ENCODE results near the gene PCDHA8.
"Not testable (repeated sequence)": the region's sequence is repeated elsewhere in the genome, so short reads cannot be mapped to it uniquely, and the experiment has no call there.

PCDHA8 gene

DNA sequence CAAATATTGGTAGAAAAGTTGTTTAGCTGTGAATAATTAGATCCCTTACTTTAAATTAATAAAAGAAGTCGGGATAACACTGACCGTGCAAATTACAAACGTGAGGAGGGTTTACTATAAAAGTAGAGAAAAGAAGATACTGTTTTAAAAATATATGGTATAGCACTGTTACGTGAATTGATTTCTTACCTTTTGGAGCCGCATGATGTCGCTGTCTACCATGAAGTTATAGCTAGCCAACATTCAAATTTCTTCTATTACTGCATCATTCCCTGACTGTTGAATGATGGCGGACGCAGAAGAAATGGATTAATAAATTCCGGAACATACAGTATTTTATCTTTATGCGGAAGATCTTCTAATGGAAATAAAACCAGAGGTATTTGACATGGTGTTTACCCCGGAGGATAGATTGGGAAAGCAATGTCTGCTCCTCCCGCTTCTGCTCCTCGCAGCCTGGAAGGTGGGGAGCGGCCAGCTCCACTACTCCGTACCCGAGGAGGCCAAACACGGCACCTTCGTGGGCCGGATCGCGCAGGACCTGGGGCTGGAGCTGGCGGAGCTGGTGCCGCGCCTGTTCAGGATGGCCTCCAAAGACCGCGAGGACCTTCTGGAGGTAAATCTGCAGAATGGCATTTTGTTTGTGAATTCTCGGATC, 13.2 kb upstream of the PCDHA8 start, which contains the start of gene PCDHA6:
PCDHA6 (plus strand) TSS at position 257 of the 658 bp plus-strand sequence; CDS start at position 389, 132 bp downstream.
- TF ChIP-seq GATA2 (IDR thresholded peaks at IDR 0.05; ENCODE audit: low read depth, low read length) (no peak), GATA3 (IDR thresholded peaks at IDR 0.05; ENCODE audit: low read depth, low read length) (no peak)

- no peak for TF ChIP-seq GATA2 (IDR thresholded peaks at IDR 0.05; ENCODE audit: low read depth, low read length)
- TF ChIP-seq GATA3 (IDR thresholded peaks at IDR 0.05; ENCODE audit: low read depth, low read length), result no peak
Measured at GRCh38 chr5:140828362-140828737, 12.6 kb upstream of the PCDHA8 start.

GRCh38 chr5:140833993-140834392, 7.0 kb upstream of the PCDHA8 start, which contains the start of gene PCDHA7:
TSS of gene PCDHA7 (plus strand) at chr5:140834269. CDS start at chr5:140834384, 115 bp downstream.
- TF ChIP-seq GATA3 (IDR thresholded peaks at IDR 0.05; ENCODE audit: low read depth, low read length) (no peak), GATA2 (IDR thresholded peaks at IDR 0.05; ENCODE audit: low read depth, low read length) (no peak)

GRCh38 chr5:140835622-140836510, 5.1 kb upstream of the PCDHA8 start:
- TF ChIP-seq GATA2 (IDR thresholded peaks at IDR 0.05; ENCODE audit: low read depth, low read length), result no peak
- no peak for TF ChIP-seq GATA3 (IDR thresholded peaks at IDR 0.05; ENCODE audit: low read depth, low read length)

DNA sequence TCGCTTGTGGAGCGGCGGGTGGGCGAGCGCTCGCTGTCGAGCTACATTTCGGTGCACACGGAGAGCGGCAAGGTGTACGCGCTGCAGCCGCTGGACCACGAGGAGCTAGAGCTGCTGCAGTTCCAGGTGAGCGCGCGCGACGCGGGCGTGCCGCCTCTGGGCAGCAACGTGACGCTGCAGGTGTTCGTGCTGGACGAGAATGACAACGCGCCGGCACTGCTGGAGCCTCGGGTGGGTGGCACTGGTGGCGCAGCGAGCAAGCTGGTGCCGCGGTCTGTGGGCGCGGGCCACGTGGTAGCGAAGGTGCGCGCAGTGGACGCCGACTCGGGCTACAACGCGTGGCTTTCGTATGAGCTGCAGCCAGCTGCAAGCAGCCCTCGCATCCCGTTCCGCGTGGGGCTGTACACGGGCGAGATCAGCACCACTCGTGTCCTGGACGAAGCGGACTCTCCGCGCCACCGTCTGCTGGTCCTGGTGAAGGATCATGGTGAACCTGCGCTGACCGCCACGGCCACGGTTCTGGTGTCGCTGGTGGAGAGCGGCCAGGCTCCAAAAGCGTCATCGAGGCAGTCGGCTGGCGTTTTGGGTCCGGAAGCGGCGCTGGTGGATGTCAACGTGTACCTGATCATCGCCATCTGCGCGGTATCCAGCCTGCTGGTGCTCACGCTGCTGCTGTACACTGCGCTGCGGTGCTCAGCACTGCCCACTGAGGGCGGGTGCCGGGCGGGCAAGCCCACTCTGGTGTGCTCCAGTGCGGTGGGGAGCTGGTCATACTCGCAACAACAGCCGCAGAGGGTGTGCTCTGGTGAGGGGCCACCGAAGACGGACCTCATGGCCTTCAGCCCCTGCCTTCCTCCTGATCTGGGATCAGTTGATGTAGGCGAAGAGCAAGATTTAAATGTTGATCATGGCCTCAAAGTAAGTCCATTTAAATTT, 2.1 kb downstream of the PCDHA8 start:
- TF ChIP-seq GATA3 (IDR thresholded peaks at IDR 0.05; ENCODE audit: low read depth, low read length) (no peak), GATA2 (IDR thresholded peaks at IDR 0.05; ENCODE audit: low read depth, low read length) (no peak)

GRCh38 chr5:140848139-140849102, 7.4 kb downstream of the PCDHA8 start, which contains the start of gene PCDHA9:
TSS of gene PCDHA9 (plus strand) at chr5:140848382. CDS start at chr5:140848496, 114 bp downstream.
- TF ChIP-seq GATA2, GATA3 (IDR thresholded peaks at IDR 0.05; ENCODE audit: low read depth, low read length): not testable (repeated sequence)

GRCh38 chr5:140855772-140856674, 15.0 kb downstream of the PCDHA8 start, which contains the start of gene PCDHA10:
TSS of gene PCDHA10 (plus strand) at chr5:140855897. CDS start at chr5:140856049, 152 bp downstream.
- TF ChIP-seq GATA2 (IDR thresholded peaks at IDR 0.05; ENCODE audit: low read depth, low read length), result no peak
- no peak for TF ChIP-seq GATA3 (IDR thresholded peaks at IDR 0.05; ENCODE audit: low read depth, low read length)

DNA sequence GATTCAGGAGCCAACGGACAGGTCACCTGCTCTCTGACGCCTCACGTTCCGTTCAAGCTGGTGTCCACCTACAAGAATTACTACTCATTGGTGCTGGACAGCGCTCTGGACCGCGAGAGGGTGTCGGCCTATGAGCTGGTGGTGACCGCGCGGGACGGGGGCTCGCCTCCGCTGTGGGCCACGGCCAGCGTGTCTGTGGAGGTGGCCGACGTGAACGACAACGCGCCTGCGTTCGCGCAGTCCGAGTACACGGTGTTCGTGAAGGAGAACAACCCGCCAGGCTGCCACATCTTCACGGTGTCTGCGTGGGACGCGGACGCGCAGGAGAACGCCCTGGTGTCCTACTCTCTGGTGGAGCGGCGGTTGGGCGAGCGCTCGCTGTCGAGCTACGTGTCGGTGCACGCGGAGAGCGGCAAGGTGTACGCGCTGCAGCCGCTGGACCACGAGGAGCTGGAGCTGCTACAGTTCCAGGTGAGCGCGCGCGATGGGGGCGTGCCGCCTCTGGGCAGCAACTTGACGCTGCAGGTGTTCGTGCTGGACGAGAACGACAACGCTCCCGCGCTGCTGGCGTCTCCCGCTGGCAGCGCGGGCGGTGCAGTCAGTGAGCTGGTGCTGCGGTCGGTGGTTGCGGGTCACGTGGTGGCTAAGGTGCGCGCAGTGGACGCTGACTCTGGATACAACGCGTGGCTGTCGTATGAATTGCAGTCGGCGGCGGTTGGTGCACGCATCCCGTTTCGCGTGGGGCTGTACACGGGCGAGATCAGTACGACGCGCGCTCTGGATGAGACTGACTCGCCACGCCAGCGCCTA, 16.4 kb downstream of the PCDHA8 start:
- TF ChIP-seq GATA3 (IDR thresholded peaks at IDR 0.05; ENCODE audit: low read depth, low read length), result no peak
- no peak for TF ChIP-seq GATA2 (IDR thresholded peaks at IDR 0.05; ENCODE audit: low read depth, low read length)

GRCh38 chr5:140857987-140858240, 16.9 kb downstream of the PCDHA8 start:
- TF ChIP-seq GATA3 (IDR thresholded peaks at IDR 0.05; ENCODE audit: low read depth, low read length) (no peak), GATA2 (IDR thresholded peaks at IDR 0.05; ENCODE audit: low read depth, low read length) (no peak)

GRCh38 chr5:140862441-140863295, 21.7 kb downstream of the PCDHA8 start:
- TF ChIP-seq GATA2 (IDR thresholded peaks at IDR 0.05; ENCODE audit: low read depth, low read length) (no peak), GATA3 (IDR thresholded peaks at IDR 0.05; ENCODE audit: low read depth, low read length) (no peak)

Data from SH-SY5Y (cell line).